Colon (tissue), 2 donors: ENCODE results near the gene AGFG2.
"Not testable (repeated sequence)": the region's sequence is repeated elsewhere in the genome, so short reads cannot be mapped to it uniquely, and the experiment has no call there.

Experiments
- FAIRE-seq: peaks from 2 replicates; lab custom pipeline; 2012; peaks lifted over from hg19 to GRCh38; lab: Jason Lieb, UNC
- donor health status: control.
- donor health status: control.

The AGFG2 gene, protein sequence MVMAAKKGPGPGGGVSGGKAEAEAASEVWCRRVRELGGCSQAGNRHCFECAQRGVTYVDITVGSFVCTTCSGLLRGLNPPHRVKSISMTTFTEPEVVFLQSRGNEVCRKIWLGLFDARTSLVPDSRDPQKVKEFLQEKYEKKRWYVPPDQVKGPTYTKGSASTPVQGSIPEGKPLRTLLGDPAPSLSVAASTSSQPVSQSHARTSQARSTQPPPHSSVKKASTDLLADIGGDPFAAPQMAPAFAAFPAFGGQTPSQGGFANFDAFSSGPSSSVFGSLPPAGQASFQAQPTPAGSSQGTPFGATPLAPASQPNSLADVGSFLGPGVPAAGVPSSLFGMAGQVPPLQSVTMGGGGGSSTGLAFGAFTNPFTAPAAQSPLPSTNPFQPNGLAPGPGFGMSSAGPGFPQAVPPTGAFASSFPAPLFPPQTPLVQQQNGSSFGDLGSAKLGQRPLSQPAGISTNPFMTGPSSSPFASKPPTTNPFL

GRCh38 chr7:100538654-100539435 lies at the start of gene AGFG2:
AGFG2 (plus strand) TSS chr7:100539203; CDS start chr7:100539347, 144 bp downstream.
- peak; percentile 89 for FAIRE-seq

DNA sequence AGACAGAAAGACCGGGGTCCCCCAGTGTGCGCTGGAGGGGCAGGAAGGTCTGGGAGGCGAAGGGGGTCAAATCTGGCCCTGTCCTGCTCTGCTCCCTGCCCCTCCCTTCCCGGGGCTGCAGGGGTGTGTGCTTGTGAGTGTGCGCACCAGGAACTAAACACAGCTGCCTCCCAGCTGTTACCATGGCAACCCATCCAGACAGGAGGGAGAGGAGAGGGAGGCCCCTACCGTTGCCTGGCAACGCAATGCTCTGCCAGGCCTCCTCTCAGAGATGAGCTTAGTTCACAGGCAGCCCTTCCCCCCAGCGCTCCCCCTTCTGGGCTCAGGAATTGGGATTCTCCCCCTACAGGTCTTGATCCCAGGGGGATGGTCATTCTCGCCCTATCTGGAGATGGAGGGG lies 49.2 kb upstream of the AGFG2 start:
- no peak for FAIRE-seq

GRCh38 chr7:100490483-100491191 lies 48.4 kb upstream of the AGFG2 start:
- no peak for FAIRE-seq

GRCh38 chr7:100491192-100491578 lies 47.8 kb upstream of the AGFG2 start:
- FAIRE-seq, result no peak

DNA sequence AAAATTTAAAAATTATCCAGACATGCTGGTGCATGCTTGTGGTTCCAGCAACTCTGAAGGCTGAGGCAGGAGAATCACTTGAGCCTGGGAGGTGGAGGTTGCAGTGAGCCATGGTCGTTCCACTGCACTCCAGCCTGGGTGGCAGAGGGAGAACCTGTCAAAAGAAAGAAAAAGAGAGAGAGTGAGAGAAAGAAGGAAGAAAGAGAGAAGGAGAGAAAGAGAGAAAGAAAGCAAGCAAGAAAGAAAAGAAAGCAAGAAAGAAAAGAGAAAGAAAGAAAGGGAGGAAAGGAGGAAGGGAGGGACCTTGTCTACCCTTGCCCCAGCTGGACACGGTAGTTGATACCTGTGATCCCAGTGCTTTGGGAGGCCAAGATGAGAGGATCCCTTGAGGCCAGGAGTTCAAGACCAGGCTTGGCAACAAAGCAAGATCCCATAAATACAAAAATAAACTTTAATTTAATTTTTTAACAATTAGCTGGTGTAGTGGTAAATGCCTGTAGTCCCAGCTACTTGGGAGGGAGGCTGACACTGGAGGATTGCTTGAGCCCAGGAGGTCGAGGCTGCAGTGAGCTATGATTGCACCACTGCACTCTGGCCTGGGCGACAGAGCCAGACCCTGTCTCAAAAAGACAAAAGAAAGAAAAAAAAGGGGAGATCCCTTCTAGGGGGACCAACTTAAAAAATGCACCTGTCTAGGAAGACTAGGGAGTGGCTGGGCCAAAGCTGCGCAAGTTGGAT lies 46.1 kb upstream of the AGFG2 start:
- no peak for FAIRE-seq

GRCh38 chr7:100493476-100494264 lies 45.3 kb upstream of the AGFG2 start:
- no peak for FAIRE-seq

- FAIRE-seq, result no peak
Measured at GRCh38 chr7:100496509-100496908, 42.5 kb upstream of the AGFG2 start.

DNA sequence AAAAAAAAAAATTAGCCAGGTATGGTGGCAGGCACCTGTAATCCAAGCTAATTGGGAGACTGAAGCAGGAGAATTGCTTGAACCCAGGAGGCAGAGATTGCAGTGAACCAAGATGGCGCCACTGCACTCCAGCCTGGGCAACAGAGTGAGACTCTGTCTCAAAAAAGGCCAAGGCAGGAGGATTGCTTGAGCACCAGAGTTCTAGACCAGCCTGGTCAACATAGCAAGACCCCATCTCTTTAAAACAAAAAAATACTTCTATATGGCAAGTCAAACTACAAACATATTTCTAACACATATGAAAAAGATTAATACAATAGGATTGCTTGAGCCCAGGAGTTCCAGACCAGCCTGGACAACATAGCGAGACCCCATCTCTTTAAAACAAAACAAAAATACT lies 38.3 kb upstream of the AGFG2 start:
- FAIRE-seq, result not testable (repeated sequence)

DNA sequence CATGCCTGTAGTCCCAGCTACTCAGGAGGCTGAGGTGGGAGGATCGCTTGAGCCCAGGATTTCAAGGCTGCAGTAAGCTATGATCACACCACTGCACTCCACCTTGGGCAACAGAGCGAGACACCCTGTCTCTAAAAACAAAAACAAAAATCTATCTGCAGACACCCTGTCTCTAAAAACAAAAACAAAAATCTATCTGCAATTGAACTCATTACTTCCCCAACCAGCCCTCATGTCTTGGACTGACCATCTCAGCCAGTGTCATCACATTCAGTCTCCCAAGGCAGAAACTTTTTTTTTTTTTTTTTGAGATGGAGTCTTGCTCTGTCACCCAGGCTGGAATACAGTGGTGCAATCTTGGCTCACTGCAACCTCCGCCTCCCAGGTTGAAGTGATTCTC lies 35.0 kb upstream of the AGFG2 start:
- not testable (repeated sequence) for FAIRE-seq

DNA sequence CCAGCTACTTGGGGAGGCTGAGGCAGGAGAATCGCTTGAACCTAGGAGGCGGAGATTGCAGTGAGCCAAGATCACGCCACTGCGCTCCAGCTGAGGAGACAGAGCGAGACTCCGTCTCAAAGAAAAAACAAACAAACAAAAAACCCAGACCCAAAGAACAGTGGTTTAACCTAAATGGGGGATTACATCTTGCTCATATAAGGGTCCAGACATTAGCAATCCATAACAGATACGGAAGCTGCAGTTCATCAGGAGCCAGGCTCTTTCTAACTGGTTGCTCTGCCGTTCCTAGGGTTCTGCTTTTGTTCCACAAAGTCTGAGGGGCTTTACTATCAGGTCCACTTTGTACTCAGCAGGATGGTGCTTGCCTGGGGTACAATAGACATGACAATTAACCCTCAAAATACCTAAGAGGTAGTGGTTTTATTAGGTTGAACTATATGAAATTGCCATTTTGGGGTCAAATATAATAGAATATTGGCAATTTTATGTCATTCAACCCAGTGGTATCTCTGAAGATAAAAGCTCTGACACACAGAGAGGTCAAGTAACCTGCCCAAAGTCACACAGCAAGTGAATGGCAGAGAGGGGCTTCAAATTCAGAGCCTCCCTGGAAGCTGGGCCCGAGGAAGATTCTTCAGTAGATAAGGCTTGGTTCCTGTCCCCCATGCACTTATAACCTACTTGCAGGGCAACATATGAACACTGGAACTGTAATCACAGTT lies 34.0 kb upstream of the AGFG2 start:
- no peak for FAIRE-seq

- FAIRE-seq, result no peak
Measured at GRCh38 chr7:100506356-100506923, 32.6 kb upstream of the AGFG2 start.

DNA sequence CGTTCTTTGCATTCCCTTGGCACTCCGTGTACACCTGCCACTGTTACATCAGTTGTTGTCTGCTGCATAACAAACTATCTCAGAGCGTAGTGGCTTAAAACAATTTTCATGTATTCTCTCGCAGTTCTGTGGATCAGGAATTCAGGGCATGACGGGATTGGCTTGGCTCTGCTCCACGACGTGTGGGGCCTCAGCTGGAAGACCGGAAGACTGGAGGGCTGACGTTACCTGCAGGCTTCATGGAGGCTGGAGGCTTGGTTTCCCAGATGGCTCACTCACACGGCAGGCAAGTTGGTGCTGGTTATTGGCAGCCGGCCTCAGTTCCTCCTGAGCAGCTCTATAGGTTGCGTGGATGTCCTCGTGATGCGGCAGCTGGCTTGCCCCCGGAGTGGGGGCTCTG lies 29.8 kb upstream of the AGFG2 start:
- no peak for FAIRE-seq

DNA sequence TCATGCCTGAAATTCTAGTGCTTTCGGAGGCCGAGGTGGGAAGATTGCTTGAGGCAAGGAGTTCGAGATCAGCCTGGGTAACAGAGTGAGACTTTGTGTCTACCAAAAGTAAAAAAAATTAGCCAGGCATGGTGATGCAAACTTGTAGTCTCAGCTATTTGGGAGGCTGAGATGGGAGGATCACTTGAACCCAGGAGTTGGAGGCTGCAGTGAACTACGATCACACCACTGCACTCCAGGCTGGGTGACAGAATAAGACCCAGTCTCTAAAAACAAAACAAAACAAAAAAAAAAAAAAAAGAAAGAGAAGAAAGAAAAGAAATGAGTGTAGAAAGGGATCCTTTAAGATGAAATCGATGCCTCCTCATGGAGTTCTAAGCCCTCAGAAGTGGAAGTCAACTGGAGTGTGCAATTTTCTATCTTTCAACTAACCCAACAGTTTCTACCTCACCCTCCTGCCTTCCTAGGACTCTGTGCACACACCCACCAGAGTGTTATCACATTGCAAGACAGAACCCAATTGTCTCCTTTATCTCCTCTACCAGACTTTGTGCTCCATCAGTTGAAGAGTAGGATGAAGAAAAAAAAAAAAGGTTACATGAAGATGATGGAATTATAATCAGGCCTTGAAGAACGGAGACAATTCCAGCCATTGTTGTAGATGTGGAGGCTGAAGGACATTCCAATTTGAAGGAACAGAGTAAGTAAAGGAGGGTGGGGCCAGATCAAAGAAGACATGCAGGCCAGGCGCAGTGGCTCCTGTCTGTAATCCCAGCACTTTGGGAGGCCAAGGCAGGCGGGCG lies 28.4 kb upstream of the AGFG2 start:
- no peak for FAIRE-seq

DNA sequence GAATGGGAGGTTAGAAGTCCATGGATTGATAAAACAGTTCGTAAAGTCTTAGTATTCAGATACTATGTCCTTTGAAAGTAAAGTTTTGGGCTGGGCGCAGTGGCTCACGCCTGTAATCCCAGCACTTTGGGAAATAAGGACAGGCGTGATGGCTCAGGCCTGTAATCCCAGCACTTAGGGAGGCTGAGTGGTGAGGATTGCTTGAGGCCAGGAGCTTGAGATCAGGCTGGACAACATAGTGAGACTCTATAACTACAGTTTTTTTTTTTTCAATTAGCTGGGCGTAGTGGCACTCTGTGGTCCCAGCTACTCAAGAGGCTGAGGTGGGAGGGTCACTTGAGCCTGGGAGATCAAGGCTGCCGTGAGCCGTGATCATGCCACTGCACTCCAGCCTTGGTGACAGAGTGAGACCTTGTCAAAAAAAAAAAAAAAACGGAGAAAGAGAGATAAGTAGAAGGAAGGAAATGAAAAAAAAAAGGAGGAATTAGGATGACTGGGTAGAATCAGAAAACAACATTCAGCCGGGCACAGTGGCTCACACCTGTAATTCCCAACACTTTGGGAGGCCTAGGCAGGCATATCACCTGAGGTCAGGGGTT lies 25.7 kb upstream of the AGFG2 start:
- no peak for FAIRE-seq

DNA sequence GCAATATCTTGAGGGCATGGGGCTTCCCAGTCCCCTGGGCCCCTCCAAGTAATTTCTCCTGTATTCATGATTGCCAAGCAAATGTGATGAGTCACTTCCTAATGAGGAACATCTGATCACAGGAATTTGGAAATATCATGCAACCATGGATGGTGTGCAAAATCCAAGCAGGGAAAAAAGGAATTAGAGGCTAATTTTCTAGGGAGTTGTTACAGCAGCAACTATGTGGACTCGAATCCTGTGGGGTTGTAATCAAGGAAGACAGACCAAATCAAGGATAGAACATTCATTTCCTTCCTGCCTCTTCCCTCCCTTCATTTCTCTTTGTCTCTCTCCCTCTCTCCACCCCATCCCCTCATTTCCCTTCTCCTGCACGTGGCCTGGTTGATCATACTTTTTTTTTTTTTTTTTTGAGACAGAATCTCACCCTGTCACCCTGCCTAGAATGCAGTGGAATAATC lies 23.9 kb upstream of the AGFG2 start:
- no peak for FAIRE-seq

GRCh38 chr7:100516135-100516812 lies 22.7 kb upstream of the AGFG2 start:
- FAIRE-seq, result no peak

DNA sequence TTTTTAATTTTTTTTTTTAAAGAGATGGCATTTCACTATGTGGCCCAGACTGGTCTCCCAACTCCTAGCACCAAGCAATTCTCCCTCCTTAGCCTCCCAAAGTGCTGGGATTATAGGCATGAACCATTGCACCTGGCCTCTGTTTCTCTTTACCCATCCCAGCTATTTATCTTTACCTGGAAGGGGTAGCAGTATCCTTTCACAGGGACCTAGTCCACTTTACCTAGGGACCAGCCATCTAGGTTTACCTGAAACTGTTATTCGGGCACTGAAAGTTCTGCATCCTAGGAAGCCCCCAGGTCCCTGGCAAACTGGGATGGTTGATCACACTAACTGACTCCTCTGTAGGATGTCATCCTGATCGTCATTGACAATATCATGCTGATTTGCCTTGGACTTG lies 21.7 kb upstream of the AGFG2 start:
- no peak for FAIRE-seq

DNA sequence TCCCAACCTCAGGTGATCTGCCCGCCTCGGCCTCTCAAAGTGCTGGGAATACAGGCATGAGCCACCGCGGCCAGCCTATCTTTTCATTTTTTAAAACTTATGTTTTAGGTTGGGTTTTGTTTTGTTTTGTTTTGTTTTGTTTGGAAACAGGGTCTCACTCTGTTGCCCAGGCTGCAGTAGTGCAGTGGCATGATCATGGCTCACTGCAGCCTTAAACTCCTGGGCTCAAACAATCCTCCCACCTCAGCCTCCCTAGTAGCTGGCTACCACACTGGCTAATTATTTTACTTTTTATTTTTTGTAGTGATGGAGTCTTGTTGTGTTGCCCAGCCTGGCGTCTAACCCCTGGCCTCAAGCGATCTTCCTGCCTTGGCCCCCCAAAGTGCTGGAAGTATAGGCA lies 19.4 kb upstream of the AGFG2 start:
- no peak for FAIRE-seq
